Suprapubic skin (tissue), 3 donors: ENCODE results near the gene ARHGAP32.

ENCODE experiments used
- POLR2AphosphoS5 ChIP-seq, 3 donors: sonication (generic); formaldehyde crosslinking; IDR thresholded peaks; one replicate each; pipeline ENCODE4 v1.6.1; 2017; ENCODE audit warnings: antibody characterized with exemption in 3 of 3
- TF ChIP-seq, protein P1 (sequence below), 2 donors: fragments of 200-600 bp in 1 of 2; fragments of 450-650 bp in 1 of 2; sonication (generic) in 1 of 2; IDR thresholded peaks; one replicate each; pipeline ENCODE4 v1.5.1; 2016 to 2019; ENCODE audit warnings: antibody characterized with exemption in 2 of 2, mild to moderate bottlenecking in 1 of 2, moderate library complexity in 1 of 2

DNA sequence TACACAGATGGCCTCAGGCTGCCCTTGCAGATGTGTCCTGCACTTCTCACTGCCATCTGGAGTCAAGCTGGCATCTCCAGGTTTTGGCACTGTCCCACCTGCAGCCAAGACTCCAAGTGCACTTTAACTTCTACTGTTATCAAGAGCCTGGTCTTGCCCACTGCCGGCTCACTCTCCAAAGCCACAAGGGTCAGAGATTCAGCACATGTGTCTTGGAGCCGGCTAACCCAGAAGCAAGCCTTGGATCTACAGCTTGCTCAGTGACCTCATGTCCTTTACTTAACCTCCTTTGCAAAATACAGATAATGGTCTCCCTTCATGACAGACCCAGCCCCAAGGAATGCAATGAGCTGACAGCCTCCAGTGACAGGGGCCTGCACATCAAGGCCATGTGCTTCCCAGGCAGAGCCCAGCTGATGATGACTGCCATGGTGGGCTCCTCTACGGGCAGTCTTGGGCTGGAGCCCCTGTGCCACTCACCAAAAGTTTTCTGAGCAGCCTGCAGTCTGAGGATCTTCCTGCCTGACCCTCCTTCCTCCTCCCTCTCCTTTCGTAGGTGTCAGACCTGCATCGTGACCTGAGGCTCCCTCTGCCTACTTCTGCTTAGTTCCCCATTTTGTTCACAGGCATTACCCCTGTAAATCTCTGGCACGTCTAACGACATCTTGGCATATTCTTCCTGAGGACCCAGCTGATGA lies 258.5 kb downstream of the ARHGAP32 start:
- no peak for TF ChIP-seq POLR2AphosphoS5 (IDR thresholded peaks at IDR 0.05)
- TF ChIP-seq, protein P1, sequence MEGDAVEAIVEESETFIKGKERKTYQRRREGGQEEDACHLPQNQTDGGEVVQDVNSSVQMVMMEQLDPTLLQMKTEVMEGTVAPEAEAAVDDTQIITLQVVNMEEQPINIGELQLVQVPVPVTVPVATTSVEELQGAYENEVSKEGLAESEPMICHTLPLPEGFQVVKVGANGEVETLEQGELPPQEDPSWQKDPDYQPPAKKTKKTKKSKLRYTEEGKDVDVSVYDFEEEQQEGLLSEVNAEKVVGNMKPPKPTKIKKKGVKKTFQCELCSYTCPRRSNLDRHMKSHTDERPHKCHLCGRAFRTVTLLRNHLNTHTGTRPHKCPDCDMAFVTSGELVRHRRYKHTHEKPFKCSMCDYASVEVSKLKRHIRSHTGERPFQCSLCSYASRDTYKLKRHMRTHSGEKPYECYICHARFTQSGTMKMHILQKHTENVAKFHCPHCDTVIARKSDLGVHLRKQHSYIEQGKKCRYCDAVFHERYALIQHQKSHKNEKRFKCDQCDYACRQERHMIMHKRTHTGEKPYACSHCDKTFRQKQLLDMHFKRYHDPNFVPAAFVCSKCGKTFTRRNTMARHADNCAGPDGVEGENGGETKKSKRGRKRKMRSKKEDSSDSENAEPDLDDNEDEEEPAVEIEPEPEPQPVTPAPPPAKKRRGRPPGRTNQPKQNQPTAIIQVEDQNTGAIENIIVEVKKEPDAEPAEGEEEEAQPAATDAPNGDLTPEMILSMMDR (IDR thresholded peaks at IDR 0.05) = no peak
